HuH-7.5 (cell line): ENCODE measurements around the gene CISD3.
"Not testable (repeated sequence)": the region's sequence is repeated elsewhere in the genome, so short reads cannot be mapped to it uniquely, and the experiment has no call there.

Source experiments
- DNase-seq: peaks from one replicate; pipeline ENCODE4 v3.0.0; 2011; ENCODE audit warnings: low spot score

CISD3 gene

DNA sequence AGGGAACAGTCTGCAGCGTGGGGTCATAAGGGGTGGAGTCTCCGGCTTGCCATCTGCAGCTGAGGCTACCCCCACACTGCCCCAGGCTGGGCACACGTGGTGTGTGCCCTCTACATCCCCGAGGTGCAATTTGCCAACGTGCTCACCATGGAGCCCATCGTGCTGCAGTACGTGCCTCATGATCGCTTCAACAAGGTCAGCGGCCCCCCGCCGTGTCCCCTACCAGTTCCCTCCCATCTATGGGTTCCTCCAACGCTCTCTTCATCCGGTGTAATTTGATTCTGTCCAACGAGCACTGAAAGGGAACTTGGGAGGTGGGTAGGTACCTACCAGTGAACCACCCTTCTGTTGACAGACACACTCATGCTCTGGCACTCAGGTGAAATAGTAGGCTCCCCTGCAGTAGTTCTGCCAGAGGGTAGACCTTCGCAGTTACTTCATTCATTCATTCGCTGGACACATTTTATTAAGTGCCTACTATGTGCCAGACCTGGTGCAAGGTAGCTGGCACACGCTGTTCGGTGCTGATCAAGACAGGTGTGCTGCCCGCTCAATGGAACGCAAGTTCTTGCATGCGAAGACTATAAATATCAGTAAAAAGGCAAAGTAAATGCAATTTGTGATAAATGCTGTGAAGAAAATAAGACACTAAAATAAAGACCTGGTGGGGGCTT lies 22.3 kb upstream of the CISD3 start:
- DNase-seq: peak; percentile 3

DNA sequence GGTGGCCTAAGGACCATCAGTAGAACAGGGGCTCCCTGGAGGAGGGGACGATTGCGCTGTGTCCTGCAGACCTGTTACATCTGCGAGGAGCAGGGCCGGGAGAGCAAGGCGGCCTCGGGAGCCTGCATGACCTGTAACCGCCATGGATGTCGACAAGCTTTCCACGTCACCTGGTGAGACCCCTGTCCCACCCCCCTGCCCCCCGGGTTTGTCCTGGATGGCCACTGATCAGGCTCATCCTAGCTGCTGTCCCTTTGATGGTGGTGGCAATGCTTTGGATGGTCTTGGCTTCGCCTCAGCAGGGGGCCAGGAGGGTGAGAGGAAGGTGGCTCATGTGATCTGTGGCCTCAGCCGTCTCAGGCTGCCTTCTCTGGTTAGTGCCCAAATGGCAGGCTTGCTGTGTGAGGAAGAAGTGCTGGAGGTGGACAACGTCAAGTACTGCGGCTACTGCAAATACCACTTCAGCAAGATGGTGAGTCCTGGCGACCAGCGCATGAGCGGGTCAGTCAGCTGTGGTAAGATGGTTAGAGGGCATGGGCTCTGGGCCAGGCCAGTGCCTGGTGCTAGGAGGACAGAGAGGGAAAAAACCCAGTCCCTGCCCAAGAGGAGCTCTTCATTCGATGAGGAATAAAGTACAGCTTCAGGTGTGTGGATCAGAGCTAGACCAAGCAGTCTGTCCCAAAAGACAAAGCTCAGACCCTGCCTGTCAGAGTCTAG lies 20.9 kb upstream of the CISD3 start:
- DNase-seq: no peak

DNA sequence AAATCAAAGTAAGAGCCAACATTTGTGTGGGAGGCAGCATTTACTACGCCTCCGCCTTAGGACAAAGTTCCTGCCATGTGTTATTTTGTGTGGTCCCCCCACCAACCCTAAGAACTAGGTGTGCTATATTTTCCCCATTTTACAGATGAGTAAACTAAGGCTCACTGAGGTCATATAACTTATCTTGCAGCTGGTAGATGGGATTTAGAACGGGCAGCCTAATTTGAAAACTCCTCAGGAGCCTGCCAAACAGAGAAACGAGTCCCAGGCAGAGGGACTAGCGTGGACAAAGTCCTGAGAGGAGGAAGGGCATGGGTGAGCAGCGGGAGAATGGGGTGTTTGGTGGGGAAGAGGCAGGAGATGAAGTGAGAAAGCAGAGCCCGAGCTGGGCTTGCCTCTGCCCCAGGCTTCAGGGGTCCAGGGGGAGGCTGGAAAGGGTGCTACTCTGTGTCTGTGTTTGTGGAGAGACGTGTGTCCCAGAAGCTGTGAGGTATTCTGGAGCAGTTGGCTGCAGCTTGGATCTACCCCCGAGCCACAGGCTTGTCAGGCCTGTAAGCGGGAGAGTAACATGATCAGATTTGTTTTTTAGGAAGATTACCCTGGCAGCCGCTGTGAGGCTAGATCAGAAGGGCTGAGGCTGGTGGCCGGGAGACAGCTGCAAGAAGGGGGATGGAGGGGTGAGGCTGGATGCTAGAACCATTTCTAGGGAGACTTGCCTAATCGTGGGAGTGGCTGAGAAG lies 20.1 kb upstream of the CISD3 start:
- no peak for DNase-seq

DNA sequence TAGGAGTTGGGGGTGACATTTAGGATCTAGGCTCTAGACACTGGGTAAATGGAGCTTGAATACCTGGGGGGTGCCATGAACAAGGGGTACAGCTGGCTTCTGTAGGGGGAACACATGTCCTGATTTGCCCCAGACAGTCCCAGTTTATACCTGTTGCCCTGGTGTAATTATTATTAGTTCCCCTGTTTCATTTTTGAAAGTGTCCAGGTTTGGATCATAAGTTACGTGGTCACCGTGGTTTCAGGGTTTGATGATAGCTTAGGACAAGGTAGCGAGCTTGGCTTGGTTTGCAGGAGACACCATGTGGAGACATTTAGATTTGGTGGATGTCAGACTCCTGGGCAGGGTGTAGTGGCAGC lies 19.6 kb upstream of the CISD3 start:
- no peak for DNase-seq

DNA sequence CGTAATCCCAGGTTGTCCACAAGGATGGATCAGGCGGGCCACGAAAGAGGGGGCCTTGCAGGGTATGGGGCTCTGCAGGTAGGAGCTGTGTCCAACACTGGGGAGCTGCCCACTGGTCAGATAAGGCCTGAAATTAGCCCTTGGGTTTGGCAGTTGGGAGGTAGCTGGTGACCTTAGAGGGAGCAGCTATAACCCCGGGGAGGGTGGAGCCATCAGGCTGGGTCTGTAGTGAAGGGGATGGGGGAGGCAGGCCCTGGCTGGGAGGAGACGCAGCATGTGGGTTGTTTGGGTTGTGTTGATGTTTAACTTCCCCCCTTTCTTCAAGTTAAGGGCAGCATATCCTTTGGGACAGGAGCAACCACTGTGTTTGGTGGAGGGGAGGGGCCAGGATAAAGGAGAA lies 19.2 kb upstream of the CISD3 start:
- no peak for DNase-seq

DNA sequence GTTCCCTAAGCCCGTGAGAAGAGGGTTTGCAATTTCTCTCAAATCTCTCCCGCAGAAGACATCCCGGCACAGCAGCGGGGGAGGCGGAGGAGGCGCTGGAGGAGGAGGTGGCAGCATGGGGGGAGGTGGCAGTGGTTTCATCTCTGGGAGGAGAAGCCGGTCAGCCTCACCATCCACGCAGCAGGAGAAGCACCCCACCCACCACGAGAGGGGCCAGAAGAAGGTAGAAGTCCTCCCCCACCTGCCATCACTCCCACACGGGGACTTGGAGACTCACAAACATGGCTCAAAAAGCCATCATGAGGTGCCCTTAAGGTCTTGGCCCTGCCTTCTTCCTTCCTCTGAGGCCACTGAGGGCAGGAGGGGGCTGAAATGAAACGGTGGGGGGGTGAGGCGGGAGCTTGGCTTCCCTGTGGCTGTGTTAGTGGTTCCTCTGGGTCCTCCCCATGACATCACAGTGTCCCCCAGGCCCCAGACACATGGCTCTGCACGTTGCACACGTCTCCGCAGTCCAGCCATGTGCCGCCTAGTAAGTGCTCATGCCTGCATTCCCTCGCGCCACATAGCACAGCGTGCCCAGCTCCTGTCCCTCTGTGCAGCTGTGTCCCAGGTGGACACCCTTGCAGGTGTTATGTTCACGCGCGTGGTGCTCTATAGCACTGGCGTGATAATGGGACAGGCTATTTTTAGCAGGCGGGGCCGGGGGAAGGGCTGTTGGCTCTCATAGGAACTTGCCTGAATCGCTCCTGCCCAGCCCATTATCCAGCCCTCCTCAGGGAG lies 18.2 kb upstream of the CISD3 start:
- DNase-seq: no peak

DNA sequence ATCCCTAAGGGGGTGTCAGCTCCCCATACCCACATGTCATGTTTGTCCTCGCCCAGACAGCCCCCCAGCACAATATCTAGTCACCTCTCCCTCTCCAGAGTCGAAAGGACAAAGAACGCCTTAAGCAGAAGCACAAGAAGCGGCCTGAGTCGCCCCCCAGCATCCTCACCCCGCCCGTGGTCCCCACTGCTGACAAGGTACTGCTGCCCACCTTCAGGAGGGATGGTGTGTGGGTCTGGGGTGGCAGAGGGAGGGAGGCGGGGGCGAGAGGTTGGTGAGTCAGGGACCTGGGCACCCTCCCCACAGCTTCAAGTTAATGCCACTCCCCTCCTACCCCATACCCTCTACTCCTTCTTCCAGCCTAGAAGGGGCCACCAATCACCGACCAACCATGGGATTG lies 17.5 kb upstream of the CISD3 start:
- DNase-seq: no peak

DNA sequence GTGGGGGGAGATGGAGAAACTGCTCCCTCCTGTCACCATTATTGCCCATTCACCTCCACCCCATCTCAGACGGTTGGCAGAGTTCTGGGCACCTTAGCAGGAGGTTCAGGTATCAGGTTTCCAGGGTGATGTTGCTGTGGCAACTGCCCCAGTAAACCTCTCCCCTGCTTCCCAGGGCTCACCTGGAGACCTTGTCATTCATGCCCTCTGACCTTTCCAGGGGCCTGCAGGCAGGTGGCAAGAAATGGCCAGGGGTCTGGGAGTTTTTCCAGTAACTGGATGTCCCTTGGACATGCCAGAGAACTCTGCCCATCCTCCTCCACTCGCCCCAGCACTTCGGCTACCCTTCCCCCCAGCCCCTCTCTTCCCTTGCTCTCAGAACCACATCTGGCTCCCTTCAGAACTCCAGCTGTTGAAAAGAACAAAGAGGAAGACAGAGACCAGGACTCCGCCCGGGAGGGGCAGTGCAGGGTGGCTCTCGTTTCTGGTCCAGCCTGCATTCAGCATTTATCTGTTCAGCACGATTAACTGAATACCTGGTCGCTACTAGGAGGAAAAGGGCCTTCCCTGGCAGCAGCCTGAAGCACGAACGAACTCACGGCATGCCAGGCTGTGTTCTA lies 16.6 kb upstream of the CISD3 start:
- no peak for DNase-seq

DNA sequence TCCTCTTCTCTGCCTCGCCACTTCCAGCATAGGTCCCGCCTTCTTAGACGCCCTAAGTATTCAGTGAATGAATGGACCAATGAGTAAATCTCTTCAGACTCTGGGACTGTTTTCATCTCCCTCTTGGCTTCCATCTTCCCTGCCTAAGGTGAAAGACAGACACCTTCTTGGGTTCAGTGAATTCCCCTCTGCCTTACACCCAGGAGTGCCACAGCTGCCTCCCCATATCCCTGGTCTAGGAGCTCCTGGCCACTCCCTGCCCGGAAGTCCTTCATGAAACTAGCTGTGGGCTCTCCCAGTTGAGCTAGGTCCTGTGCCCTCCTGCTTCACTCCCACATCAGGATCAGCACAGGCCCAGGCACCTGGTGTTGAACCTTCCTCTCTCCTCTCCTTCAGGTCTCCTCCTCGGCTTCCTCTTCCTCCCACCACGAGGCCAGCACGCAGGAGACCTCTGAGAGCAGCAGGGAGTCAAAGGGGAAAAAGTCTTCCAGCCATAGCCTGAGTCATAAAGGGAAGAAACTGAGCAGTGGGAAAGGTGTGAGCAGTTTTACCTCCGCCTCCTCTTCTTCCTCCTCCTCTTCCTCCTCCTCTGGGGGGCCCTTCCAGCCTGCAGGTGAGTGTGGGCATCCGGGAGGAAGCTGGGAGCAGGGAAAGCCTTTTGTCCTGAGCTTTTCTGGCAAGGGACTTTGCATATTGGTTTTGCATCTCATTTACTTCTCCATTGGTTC lies 14.8 kb upstream of the CISD3 start:
- no peak for DNase-seq

DNA sequence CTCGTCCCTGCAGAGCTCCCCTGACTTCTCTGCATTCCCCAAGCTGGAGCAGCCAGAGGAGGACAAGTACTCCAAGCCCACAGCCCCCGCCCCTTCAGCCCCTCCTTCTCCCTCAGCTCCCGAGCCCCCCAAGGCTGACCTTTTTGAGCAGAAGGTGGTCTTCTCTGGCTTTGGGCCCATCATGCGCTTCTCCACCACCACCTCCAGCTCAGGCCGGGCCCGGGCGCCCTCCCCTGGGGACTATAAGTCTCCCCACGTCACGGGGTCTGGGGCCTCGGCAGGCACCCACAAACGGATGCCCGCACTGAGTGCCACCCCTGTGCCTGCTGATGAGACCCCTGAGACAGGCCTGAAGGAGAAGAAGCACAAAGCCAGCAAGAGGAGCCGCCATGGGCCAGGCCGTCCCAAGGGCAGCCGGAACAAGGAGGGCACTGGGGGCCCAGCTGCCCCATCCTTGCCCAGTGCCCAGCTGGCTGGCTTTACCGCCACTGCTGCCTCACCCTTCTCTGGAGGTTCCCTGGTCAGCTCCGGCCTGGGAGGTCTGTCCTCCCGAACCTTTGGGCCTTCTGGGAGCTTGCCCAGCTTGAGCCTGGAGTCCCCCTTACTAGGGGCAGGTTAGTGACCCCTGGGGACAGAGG lies 13.7 kb upstream of the CISD3 start:
- DNase-seq: no peak

DNA sequence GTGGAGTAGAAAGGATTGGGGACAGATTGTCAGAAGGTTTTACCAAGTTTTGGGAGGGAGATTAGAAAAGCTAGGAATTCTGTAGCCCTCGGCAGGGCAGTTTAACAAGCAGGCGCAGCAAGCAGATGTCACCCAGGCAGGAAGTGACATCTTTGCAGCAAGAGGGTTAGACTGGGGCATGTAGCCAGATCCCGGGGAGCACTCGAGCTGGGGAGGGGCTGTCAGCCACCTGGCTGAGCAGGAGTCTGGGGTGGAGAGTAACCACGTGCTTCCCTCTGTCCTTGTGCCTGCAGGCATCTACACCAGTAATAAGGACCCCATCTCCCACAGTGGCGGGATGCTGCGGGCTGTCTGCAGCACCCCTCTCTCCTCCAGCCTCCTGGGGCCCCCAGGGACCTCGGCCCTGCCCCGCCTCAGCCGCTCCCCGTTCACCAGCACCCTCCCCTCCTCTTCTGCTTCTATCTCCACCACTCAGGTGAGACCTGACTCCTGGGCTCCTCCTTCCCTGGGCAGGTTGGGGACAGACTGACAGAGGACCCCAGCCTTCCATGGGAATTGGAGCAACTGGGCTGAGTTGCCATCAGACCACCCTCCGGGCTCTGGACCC lies 12.9 kb upstream of the CISD3 start:
- no peak for DNase-seq

DNA sequence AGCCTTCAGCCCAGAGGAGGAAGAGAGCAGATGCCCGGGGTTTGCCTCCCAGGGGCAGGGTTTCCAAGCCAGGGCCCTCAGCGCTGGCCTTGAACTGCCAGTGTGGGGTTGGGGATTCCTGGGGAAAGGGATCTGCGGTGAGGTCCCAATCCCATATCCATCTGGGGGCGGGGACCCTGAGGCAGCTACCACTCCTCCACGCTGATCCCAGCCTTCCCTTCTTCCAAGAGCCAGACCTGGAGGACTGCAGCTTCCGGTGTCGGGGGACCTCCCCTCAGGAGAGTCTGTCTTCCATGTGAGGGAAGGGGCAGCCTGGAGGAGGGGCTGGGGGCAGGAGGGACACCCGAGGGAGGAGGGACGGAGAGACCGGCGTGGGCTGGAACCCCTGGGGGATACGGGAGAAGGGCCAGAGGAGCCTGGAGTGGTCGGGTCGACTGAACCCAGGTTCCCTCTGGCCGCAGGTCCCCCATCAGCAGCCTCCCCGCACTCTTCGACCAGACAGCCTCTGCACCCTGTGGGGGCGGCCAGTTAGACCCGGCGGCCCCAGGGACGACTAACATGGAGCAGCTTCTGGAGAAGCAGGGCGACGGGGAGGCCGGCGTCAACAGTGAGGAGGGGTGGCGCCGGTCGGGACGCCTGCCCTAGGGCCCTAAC lies 10.7 kb upstream of the CISD3 start:
- DNase-seq: no peak

DNA sequence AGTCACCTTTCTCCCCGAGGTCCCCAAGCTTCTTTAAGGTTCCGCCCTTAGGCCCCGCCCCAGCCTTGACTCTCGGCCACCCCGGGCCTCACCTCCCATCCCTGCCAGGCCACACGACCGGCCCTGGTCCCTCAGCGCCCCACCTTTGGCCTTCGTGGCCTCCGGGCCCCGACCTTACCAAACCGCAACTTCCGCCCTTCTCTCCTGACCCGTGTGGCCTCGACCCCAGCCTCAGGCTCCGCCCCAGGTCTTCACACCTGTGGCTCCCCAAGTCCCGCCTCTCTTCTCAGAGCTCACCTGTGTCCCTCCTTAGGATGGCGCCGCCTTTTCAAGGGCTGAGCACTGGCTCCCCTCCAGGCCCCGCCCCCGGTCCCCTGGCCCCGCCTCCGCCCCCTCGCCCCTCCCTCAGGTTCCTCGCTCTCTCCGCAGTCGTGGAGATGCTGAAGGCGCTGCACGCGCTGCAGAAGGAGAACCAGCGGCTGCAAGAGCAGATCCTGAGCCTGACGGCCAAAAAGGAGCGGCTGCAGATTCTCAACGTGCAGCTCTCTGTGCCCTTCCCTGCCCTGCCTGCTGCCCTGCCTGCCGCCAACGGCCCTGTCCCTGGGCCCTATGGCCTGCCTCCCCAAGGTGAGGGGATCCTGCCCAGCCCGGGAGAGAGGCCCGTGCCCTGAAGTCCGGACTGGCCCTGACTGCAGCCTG lies 10.0 kb upstream of the CISD3 start:
- no peak for DNase-seq

DNA sequence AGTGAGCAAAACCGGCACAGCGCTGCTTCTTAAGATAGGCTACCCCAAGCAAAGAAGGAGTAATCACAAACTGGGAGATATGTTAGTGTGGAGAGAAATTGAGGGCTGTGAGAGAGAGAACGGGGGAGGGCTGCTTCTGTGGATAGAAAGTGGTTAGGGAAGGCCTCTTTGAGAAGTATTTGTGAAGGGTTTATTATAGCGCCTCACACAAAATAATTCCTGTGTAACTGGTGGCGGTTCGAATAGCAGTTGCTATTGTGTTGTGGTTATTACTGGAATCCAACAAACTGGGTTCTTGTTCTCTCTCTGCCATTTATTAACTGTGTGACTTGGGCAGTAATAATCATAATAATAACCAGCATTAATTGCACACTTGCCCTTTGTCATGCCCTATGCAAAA lies 9.2 kb upstream of the CISD3 start:
- no peak for DNase-seq

DNA sequence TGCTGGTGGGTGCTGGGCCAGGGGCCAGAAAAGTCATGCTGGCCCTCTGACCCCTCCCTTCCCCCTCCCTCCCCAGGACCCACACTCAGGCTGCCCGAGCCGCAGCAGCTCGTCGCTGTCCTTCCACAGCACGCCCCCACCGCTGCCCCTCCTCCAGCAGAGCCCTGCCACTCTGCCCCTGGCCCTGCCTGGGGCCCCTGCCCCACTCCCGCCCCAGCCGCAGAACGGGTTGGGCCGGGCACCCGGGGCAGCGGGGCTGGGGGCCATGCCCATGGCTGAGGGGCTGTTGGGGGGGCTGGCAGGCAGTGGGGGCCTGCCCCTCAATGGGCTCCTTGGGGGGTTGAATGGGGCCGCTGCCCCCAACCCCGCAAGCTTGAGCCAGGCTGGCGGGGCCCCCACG lies 8.3 kb upstream of the CISD3 start:
- no peak for DNase-seq

DNA sequence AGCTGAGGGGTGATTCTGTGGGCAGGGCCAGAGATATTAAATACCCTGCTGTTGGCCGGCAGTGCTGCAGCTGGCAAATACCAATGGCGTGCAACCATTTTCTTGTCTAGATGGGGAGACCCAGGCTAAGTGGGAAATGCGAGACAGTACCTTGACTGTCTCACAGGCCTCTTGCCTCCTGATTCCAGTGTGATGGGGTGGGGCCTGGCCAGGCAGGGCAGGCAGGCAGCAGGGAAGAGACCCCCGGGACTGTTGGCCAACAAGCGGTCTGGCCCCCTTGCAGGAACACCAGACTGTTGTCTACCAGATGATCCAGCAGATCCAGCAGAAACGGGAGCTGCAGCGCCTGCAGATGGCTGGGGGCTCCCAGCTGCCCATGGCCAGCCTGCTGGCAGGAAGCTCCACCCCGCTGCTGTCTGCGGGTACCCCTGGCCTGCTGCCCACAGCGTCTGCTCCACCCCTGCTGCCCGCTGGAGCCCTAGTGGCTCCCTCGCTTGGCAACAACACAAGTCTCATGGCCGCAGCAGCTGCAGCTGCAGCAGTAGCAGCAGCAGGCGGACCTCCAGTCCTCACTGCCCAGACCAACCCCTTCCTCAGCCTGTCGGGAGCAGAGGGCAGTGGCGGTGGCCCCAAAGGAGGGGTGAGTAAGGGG lies 5.7 kb upstream of the CISD3 start:
- DNase-seq: no peak

DNA sequence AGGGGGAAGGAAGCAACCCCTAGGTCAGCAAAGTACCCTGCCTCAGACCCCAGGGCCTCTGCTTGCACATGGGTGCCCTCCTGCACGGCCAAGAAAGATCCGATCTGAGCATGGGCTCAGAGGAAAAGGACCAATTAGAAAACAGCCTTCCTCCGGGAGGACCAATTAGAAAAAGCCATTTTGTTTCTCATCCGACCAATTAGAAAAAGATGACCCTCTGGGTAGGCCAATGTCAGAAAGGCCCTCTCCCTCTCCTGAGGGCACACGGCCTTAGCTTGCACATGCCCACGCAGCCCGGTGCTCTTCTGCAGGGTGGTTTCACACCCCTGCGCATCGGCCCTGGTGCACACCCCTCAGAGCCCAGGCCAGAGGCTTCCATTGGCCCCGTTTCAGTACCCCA lies 5.1 kb upstream of the CISD3 start:
- DNase-seq: no peak

DNA sequence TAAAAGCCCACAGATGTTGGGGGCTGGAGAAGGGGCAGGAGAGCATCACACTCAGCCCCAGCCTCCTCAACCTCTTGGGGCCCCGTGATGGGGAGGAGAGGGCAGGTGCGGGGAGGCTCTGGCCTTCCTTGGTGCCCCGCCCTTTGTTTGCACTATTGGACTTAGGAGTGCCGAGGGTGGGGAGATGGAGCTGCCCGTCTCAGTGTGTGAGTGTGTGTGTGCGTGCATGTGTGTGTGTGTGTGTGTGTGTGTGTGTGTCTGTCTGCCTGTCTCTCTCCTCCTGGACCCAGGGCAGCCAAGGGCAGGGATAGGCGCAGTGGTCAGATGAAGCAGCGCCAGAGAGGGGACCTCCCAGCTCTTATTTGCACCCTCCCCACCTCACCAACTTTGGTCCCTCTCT lies 4.0 kb upstream of the CISD3 start:
- DNase-seq: not testable (repeated sequence)

DNA sequence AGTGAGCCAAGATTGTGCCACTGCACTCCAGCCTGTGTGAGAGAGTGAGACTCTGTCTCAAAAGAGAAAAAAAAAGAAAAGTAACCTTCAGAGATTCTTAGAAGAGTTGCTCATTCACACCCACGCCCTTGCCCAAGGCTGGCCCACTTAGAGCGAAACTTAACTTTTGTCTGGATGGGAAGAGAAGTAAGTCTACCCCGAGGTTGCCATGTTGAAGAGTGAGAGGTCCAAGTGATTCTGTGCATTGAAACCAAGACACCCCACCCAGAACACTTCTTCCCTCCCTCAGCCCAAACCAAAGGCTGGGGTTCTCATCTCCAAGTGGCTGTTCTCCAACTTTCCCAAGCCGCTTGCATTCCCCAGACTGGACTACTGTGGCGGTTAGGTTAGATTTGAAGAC lies 2.4 kb upstream of the CISD3 start:
- no peak for DNase-seq
